ENCODE results near the gene PAK3.

DNA sequence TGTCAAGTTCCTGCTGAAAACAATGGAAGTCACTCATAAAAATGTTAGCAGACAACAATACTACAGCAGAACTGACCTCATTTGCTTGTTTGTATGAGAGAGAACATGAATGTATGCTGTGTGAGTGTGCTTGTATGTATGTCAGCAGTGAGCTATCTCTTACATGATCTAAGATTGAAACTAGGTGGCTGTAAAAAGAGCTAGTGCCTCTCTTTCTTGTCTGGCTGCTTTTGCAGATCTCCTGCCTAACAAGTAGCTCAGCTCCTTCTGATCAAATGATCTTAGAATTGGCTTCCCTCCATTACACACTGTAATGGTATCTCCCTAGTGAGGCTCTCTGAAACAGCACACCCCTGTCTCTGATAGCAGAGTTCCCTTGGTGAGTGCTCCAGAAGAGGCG, 20.7 kb downstream of the PAK3 start:
- TF ChIP-seq, protein P1, sequence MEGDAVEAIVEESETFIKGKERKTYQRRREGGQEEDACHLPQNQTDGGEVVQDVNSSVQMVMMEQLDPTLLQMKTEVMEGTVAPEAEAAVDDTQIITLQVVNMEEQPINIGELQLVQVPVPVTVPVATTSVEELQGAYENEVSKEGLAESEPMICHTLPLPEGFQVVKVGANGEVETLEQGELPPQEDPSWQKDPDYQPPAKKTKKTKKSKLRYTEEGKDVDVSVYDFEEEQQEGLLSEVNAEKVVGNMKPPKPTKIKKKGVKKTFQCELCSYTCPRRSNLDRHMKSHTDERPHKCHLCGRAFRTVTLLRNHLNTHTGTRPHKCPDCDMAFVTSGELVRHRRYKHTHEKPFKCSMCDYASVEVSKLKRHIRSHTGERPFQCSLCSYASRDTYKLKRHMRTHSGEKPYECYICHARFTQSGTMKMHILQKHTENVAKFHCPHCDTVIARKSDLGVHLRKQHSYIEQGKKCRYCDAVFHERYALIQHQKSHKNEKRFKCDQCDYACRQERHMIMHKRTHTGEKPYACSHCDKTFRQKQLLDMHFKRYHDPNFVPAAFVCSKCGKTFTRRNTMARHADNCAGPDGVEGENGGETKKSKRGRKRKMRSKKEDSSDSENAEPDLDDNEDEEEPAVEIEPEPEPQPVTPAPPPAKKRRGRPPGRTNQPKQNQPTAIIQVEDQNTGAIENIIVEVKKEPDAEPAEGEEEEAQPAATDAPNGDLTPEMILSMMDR (IDR thresholded peaks at IDR 0.05; ENCODE audit: poor library complexity) = no peak
- TF ChIP-seq EZH2 (IDR thresholded peaks at IDR 0.05; ENCODE audit: borderline replicate concordance) = no peak
